Fibroblast of peridontal ligament (primary cell): ENCODE results near the gene DUSP11.
"Not testable (repeated sequence)": the region's sequence is repeated elsewhere in the genome, so short reads cannot be mapped to it uniquely, and the experiment has no call there.

ENCODE experiments used
- DNase-seq: peaks from one replicate; pipeline ENCODE4 v3.0.0-alpha.2; 2010; ENCODE audit errors: extremely low read depth

DUSP11 gene

DNA sequence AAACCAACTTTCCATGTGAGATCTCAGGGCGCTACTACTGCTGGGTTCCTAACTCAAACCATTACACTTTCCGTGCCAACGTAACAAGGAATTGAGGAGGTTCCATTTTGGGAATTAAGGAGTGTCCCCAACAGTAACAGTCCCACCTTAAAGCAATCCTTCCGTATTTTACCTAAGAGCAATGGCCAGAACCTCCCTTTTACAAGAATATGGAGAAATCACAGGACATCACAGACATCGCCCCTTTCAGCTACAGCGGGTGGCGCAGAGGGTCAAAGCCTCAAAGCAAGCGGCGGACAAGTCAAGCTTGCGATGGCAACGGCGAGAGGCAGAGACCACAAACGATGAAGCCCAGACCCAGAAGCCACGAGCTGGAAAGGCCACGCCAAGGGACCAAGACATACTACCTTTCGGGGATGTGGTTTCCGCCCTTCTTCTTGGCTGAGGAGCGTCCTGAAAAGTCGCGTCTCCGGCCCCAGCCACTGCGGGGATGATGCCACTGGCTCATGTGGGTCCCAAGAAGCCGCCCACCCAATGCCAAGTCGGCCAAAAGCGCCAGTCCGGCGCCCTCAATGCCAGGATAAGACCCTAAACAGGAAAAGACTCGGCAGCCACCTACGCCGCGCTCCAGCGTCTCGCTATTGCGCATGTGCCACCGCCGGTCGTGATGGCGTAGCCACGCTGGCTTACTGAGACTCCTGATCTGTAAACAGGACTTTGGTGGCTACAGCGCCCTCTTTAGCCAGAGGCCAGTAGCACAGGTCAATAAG is at the start of gene DUSP11:
TSS of gene DUSP11 (minus strand) at position 637 of the 770 bp plus-strand sequence. CDS start at position 508, 129 bp downstream.
- DNase-seq = peak; percentile 94

DNA sequence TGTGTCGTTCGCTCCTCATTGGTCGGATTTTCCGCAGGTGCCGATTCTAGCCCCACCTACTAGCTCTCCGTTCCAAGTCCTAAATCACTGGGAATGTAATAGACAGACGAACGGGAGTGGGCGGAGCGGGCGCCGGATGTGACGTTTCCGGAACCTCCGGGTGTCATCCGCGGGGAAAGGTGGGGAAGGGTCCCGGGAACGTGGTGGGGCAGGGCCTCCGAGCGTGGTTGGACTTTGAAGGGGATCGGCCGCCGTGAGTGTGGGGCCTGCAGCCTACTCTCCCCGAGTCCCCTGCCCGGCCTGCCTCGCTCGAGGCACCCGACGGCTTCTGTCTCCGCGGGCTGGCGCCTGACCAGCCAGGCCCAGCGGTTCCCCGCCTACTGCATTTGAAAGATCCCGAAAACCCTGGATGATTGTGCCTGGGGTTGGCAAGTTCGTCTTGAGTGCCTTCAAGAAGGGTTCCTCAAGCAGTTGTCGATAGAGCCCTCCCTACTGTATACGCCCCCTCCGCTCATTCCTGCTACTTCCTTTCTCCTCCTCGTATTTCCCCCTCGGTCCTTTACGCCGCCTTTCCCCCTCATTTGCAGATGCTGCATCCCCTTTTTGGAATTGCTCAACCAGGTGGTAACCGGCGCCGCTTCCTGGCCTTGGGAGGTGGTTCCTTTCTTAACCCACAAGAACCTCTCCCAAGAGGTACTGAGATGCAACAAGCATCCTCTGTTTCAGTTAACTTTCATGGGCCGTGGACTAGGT is 49.1 kb upstream of the DUSP11 start, which contains the start of gene STAMBP:
TSS of gene STAMBP (plus strand) at position 144 of the 753 bp plus-strand sequence. CDS start 1,896 bp downstream, outside the sequence.
- DNase-seq = peak; percentile 98

DNA sequence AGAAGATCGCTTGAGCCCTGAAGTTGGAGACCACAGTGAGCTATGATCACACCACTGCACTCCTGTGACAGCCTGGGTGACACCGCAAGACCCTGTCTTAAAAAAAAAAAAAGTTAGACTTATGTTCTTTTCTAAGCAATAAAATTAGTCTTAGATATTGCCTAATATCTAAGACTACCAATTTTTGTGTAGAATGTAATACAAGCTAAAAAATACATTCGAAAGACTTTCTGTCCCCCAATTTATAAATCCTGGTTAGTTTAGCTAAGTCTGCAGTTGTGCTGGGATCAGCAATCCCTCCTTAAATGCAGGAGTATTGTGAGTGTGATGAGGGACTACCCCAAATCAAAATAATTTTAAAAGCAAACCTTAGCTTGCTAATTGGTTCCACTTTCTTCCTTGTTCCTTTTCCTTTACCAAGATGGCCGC is 48.5 kb upstream of the DUSP11 start:
- DNase-seq = no peak

DNA sequence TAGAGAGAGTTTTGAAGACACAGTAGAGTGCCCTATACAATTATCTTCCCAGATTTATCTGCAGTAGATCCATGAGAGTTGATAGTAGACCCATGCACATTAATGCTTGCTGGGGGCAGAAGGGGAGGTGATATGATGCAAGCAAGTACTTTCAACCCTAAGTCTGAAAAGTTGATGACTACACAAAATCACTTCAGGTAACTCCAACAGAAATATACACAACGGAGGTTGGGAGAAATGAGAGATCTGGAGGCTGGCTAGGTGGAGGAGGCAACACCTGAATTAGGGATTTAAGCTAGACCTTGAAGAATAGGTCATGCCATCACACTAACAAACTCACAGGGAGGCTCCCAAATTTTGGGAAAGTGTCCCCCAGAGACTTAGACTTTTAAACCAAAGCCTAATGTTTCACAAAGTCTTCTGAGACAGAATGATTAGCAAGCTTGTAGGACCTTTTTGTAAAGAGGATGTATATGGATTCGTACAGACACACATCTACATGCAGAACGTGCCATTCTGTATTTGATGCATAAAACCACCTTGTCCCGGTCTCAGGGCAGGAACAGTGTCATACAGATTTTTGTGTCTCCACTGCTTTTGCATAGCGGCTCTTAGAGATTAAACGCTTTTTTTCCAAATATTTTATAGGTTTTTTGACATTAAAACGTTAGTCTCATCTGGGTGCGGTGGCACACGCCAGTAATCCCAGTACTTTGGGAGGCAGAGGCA is 47.9 kb upstream of the DUSP11 start:
- no peak for DNase-seq

DNA sequence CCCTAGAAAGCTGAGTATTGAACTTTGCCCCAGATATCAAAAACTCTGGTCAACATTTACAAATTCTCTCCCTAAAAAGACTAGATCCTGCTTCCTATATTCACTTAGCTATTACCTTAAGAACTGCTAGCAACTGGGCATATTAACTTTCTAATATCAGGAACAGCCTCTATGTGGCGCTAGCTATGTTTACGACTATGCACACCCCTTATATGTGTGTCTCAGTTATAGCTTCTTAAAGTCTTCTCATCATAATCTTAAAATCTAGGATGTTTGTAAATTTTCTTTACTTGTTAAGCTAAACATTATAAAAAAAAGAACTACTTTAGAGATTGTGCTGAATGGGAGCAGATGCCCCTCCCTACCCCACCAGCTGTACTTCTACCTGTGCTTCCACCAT is 47.1 kb upstream of the DUSP11 start:
- DNase-seq = peak; percentile 61

DNA sequence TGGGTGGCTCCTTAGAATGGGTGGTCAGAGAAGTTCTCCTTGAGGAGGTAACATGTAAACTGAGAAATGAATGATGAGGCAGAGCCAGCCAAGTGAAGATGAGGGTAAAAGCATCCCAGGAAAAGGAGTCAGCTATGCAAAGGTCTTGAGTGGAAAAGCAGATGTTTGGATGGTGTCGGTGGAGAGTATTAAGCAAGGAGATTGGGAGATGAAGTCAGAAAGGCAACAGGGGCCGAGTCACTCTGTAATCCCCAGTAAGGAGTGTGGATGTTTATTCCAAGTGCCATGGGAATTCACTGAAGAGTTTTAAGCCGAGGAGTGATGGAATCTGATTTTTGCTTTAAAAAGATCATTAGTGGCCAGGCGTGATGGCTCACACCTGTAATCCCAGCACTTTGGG is 45.5 kb upstream of the DUSP11 start:
- DNase-seq = peak; percentile 36

DNA sequence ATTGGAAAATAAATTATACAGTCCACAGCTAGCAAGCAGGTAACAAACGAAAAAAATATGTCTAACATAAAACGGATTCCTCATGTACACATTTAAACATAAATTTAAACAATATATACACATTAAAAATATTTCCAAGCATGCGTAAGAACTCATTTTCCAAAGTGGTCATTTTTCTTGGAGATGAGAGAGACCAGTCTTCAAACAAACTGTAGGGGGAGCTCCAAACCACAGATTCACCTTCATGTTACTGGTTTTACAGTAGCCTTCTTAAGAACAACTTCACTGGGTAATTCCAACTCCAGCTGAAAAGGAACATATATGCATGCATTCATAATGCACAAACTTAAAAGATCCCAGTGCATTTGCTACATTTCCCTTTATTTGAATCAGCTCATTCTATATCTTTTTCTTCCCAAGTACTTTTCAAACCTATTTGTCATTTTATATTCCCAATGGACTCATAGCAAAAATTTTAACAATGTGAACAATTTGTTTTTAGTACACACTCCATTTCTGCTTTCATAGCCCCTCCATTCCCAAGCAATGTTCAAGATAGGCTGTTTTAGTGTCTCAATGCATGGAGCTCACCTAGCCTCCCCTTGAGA is 44.1 kb upstream of the DUSP11 start:
- DNase-seq = peak; percentile 96

DNA sequence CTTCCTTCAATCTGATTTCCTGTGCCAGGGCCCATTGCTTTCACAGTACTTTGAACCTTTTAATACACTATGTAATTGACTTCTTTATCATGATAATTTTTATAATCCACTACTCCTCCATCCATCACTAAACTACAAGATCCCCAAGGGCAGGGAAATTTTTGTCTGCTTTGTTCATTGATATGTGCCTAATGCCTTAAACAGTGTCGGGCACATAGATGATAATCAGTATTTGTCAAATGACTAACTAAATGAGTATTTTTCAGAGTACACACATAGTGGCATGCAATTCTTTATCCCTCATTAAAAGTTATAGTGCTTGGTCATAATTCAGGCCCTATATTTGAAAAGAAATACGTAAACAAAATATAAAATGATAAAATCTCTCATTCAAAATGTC is 43.5 kb upstream of the DUSP11 start:
- no peak for DNase-seq

DNA sequence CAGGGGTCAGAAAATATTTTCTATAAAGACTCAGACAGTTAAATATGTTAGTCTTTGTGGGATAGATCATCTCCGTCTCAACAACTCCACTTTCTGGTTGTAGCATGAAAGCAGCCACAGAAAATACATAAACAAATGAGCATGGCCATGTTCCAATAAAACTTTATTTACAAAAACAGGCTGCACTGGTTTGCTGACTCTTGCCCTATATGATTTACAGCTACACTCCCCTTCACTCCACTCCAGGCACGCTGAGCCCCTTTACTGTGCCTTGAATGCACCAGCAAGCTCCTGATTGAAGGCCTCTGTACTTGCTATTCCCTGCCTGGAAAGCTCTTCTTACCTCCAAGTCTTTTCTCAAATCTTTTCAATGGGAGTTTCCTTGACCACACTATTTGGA is 43.1 kb upstream of the DUSP11 start:
- DNase-seq = no peak

DNA sequence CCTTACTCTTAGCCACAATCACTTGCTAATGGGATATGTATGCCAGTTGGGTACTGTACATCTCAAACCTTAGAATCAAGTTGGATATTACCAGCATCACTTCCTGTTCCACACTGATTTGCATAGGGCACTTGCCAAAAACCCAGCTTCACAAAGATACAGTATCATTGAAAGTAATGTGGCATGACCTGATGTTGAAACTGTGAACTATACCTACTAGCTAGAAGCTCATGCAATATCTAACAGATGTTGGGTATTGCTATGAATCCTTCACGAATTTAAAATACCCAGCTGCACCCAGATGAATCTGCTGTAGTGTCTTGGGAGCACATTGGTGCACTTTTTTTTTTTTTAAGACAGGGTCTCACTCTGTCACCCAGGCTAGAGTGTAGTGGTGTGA is 42.4 kb upstream of the DUSP11 start:
- DNase-seq = no peak

DNA sequence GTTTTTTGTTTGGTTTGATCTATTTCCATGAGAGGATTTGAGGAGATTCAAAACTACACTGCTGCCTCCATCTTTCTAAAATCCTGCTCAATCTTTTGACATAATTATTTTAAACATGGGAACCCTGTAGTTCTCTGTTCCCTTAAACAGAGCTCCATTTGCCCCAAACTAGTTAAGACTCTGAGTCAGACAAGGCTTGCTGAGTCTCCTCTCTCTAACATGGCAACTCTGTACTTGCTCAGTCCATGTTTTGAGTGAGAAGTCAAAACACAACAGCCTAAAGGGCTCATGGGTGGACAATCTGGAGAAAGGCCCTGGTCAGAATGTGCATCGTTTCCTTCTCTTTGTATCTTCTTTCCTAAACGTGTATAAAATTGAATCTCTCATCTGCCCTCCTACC is 41.8 kb upstream of the DUSP11 start:
- DNase-seq = no peak

DNA sequence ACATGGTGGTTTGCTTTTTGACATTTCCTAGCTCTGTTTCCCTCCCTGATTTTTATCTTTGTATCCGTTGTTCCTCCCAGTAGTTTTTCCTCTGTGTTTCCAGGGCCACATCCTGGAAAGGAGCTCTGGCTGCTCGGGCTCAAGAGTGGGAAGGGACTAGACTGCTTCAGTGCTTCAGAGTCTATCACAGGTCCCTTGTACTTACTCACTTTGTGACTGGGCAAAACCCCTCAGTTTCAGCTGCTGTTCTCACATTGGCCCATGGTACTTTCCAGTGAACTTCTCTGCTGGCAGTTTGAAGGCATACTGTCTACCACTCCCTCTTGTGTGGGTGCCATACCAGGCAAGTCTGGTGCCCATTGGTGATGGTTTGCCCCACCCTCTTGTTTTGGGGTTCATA is 41.3 kb upstream of the DUSP11 start:
- DNase-seq = no peak

DNA sequence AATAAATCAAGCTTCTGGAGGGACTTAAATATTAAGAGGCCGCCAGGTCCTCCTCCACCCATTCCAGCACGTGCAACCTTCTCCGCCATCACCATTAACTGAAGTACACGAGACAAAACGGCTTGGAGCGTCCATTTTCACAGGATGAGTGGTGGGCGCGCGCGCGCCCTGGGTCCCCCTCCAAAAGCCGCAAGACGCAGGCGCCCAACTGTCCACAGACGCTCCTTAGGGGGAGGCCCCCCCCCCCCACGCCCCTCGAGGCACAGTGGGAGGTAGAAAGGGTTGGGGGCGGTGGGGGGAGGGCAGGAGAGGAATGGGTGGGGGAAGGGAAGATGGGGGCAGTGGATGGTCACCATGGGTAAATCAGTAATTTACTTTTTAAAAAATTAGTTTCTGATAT is 38.4 kb upstream of the DUSP11 start:
- no peak for DNase-seq

DNA sequence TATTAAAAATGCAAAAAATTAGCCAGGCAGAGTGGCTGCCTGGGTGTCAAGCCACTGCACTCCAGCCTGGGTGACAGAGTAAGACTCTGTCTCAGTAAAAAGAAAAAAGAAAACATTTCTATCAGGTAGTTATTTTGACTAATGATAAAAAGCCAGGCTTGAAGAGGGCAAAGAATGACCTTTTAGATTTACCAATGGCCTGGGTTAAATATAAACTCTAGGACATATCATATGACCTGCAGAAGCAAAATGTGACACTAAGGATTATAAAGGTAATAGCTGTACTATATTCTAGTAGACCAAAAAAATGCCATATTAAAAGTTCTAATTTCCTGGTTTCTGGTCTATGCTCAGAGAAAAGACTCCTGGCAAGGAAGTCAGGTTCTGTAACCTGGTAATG is 32.7 kb upstream of the DUSP11 start:
- no peak for DNase-seq

DNA sequence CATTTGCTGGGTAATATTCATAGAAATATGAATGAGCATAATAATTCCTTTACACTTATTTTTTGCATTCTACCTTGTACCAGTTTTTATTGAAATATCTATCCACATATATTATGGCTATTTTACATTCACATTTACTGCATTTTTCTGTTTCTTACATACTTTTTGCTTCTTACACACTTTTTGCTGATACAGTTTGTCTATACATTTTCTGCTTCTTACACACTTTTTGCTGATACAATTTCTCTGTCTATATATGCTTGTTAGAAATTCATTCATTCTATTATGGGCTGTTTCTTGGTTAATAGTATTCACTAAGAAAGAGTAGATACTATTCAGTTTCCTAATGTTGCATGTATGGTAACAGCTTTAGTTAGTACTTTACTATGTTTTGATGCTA is 32.0 kb upstream of the DUSP11 start:
- no peak for DNase-seq

DNA sequence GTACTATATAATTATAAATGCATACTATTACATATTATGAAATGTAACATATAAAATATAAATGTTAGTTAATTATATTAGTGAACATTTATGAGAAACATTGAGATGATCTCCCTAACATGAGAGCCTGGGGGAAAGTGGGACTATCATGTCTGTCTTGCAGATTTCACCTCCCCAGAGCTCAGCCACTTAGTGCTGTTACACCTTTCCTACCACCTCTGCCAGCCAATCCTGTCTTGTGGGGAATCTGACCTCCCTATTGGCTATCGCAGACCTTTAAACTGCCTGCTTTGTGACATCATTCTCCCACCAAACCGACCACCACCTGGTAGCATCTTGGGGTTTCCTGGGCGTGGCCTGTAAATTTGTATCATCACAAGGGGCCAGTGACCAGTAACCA is 4.0 kb upstream of the DUSP11 start, which contains the start of gene C2orf78:
TSS of gene C2orf78 (plus strand) at position 301 of the 400 bp plus-strand sequence. CDS start 127 bp downstream, outside the sequence.
- not testable (repeated sequence) for DNase-seq

DNA sequence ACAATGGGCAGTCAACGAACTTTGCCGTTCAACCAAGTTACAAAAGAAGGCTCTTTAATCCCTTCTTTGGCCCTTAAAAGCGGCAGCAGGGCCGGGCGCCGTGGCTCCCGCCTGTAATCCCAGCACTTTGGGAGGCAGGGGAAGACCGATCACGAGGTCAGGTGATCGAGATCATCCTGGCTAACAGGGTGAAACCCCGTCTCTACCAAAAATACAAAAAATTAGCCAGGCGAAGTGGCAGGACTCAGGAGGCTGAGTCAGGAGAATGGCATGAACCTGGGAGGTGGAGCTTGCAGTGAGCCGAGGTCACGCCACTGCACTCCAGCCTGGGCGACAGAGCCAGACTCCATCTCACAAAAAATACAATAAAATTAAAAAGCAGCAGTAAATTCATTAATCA is 3.5 kb upstream of the DUSP11 start:
- not testable (repeated sequence) for DNase-seq

DNA sequence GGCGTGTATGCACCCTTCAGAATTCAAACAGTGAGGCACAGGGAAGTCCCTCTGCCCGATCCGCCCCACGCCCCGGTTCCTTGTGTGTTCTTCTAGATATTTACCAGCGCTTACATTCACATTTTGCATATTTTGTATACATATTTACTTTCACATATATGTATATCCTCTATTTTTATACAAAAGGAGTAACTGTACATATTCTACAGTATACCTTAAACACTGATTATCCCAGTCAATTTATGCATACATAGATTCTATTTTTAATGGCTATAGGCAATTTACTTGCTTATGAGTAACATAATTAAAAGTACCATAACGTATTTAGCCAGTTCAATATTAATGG is 307 bp upstream of the DUSP11 start:
- no peak for DNase-seq

DNA sequence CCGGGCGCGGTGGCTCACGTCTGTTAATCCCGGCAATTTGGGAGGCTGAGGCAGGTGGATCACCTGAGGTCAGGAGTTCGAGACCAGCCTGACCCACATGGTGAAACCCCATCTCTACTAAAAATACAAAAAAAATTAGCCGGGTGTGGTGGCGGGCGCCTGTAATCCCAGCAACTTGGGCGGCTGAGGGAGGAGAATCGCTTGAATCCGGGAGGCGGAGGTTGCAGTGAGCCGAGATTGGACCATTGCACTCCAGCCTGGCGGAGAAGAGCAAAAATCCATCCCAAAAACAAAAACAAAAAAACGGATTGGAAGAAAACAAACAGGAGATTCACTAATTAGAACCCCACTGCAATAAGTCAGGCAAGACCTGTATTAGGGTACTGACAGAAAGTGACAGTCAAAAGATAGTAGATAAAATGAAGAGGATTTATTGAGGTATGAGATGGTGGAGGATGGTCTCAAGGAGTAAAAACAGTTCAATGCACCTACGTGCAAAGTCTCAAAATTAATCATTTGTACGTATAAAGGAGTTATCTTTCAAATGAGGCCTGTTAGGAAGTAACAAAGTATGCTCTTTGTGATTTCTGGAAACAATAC is 936 bp downstream of the DUSP11 start:
- DNase-seq = not testable (repeated sequence)

DNA sequence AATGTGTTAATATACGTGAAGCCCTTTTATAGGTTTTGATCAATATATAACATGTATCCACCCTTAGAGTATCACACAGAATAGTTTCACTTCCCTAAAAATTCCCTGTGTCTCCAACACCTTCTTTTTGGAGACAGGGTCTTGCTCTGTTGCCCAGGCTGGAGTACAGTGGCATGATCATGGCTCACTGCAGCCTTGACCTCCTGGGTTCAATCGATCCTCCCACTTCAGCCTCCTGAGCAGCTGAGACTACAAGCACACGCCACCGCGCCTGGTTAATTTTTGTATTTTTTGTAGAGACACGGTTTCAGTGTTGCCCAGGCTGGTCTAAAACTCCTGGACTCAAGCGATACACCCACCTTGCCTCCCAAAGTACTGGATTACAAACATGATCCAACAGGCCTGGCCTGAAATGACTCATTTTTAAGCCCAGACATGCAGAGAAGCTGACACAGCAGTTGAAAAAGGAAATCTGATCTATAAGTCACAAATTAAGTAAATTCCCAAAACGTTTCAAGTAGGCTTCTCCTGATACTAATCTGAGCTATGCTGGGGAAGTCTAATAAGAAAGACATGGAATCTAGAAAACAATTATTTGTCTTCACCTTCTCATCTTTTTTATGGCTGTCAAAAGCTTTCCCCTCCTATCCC is 2.9 kb downstream of the DUSP11 start:
- DNase-seq = peak; percentile 44

DNA sequence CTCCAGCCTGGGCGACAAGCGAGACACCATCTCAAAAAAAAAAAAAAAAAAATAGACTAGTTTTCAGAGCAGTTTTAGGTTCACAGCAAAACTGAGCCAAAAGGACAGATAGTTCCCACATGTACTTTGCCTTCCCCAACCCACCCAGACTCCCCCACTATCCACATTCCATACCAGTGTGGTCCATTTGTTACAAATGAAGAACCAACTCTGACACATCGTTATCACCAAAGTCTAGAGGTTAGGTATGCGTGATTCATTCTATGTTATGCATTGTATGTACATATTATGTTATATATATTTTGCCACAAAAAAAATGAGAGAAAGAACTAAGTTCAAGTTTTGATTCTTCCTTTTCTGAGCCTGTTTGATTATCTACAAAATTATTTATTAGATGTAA is 3.5 kb downstream of the DUSP11 start:
- no peak for DNase-seq
